H9 (cell line): Measurements from ENCODE around the gene AFF1. TPM values are rescaled to one million over a fixed set of nuclear protein-coding genes. Genes with fewer than 3 reads are reported as not detected.
A peak's percentile ranks its signal among the peaks of the same experiment; 100 is the strongest.

Experiments
- DNase-seq: peaks from one replicate; pipeline ENCODE4 v3.0.0-alpha.2; 2017
- H2AFZ ChIP-seq: one replicate; pipeline ENCODE4 v1.6.1; 2013; ENCODE audit warnings: mild to moderate bottlenecking, low read length, control low read depth, moderate library complexity
- H2AK5ac ChIP-seq: 2 replicates; pipeline ENCODE4 v1.6.1; 2013; ENCODE audit warnings: low read length, control low read depth, mixed read lengths; ENCODE audit not compliant: insufficient read length
- H2BK120ac ChIP-seq: one replicate; pipeline ENCODE4 v1.6.1; 2013; ENCODE audit warnings: low read depth, mild to moderate bottlenecking, low read length, control low read depth, inconsistent platforms; ENCODE audit not compliant: poor library complexity, severe bottlenecking
- H2BK12ac ChIP-seq: 2 replicates; pipeline ENCODE4 v1.6.1; 2013; ENCODE audit warnings: low read length, control low read depth, mixed read lengths, low read depth; ENCODE audit not compliant: insufficient read length
- H2BK15ac ChIP-seq: 2 replicates; pipeline ENCODE4 v1.6.1; 2013; ENCODE audit warnings: low read depth, low read length, control low read depth
- H2BK20ac ChIP-seq: one replicate; pipeline ENCODE4 v1.6.1; 2013; ENCODE audit warnings: low read depth, mild to moderate bottlenecking, low read length, control low read depth, inconsistent platforms; ENCODE audit not compliant: poor library complexity, severe bottlenecking
- H2BK5ac ChIP-seq: 2 replicates; pipeline ENCODE4 v1.6.1; 2013; ENCODE audit warnings: low read length, control low read depth, mixed read lengths; ENCODE audit not compliant: insufficient read length
- H3K14ac ChIP-seq: 2 replicates; pipeline ENCODE4 v1.6.1; 2013; ENCODE audit warnings: low read length, control low read depth; ENCODE audit not compliant: insufficient read depth
- H3K18ac ChIP-seq: 2 replicates; pipeline ENCODE4 v1.6.1; 2013; ENCODE audit warnings: low read depth, mild to moderate bottlenecking, mixed read lengths, low read length, control low read depth; ENCODE audit not compliant: insufficient read length
- H3K23ac ChIP-seq: 2 replicates; pipeline ENCODE4 v1.6.1; 2013; ENCODE audit warnings: low read length, control low read depth, mixed read lengths, low read depth; ENCODE audit not compliant: insufficient read length
- H3K23me2 ChIP-seq: 2 replicates; pipeline ENCODE4 v1.6.1; 2013; ENCODE audit warnings: low read depth, mild to moderate bottlenecking, mixed read lengths, low read length, control low read depth; ENCODE audit not compliant: insufficient read length, poor library complexity, severe bottlenecking
- H3K27ac ChIP-seq: 2 replicates; pipeline ENCODE4 v1.5.1; 2013; ENCODE audit warnings: low read length, control low read depth, mixed read lengths, low read depth; ENCODE audit not compliant: insufficient read length
- H3K27me3 ChIP-seq: 2 replicates; pipeline ENCODE4 v1.6.1; 2013; ENCODE audit warnings: low read length, control low read depth, inconsistent platforms; ENCODE audit not compliant: insufficient read depth
- H3K4ac ChIP-seq: 2 replicates; pipeline ENCODE4 v1.6.1; 2013; ENCODE audit warnings: low read depth, mild to moderate bottlenecking, control low read depth, inconsistent platforms, low read length, moderate library complexity
- H3K4me1 ChIP-seq: 2 replicates; pipeline ENCODE4 v1.6.1; 2013; ENCODE audit warnings: low read length, control low read depth, inconsistent platforms; ENCODE audit not compliant: insufficient read depth
- H3K4me2 ChIP-seq: 2 replicates; pipeline ENCODE4 v1.6.1; 2013; ENCODE audit warnings: low read length, control low read depth, mixed read lengths; ENCODE audit not compliant: insufficient read length, insufficient read depth
- H3K56ac ChIP-seq: 2 replicates; pipeline ENCODE4 v1.6.1; 2013; ENCODE audit warnings: low read depth, mild to moderate bottlenecking, mixed read lengths, low read length, control low read depth; ENCODE audit not compliant: insufficient read length
- H3K79me1 ChIP-seq: 2 replicates; pipeline ENCODE4 v1.6.1; 2013; ENCODE audit warnings: low read depth, mild to moderate bottlenecking, moderate library complexity, low read length, control low read depth, inconsistent platforms; ENCODE audit not compliant: insufficient read depth, poor library complexity, severe bottlenecking
- H3K79me2 ChIP-seq: 2 replicates; pipeline ENCODE4 v1.6.1; 2013; ENCODE audit warnings: low read length, control low read depth, inconsistent platforms; ENCODE audit not compliant: insufficient read depth
- H3K9ac ChIP-seq: 2 replicates; pipeline ENCODE4 v1.6.1; 2013; ENCODE audit warnings: low read length, control low read depth, mixed read lengths; ENCODE audit not compliant: insufficient read length; ENCODE audit errors: extremely low read depth
- H3K9me3 ChIP-seq: one replicate; pipeline ENCODE4 v1.6.1; 2013; ENCODE audit warnings: low read depth, low read length, inconsistent platforms; ENCODE audit not compliant: control insufficient read depth
- H3T11ph ChIP-seq: one replicate; pipeline ENCODE4 v1.6.1; 2013; ENCODE audit warnings: mild to moderate bottlenecking, low read length, control low read depth, inconsistent platforms
- H4K20me1 ChIP-seq: one replicate; pipeline ENCODE4 v1.6.1; 2013; ENCODE audit not compliant: control insufficient read depth, insufficient read length, insufficient read depth
- H4K5ac ChIP-seq: 2 replicates; pipeline ENCODE4 v1.6.1; 2013; ENCODE audit warnings: low read depth, mild to moderate bottlenecking, mixed read lengths, low read length, control low read depth; ENCODE audit not compliant: insufficient read length
- H4K8ac ChIP-seq: replicated peaks from 2 replicates; pipeline ENCODE4 v1.6.1; 2013; ENCODE audit warnings: low read length, control low read depth, mixed read lengths, low read depth; ENCODE audit not compliant: insufficient read length
- H4K91ac ChIP-seq: 2 replicates; pipeline ENCODE4 v1.6.1; 2013; ENCODE audit warnings: low read depth, mild to moderate bottlenecking, moderate library complexity, mixed read lengths, low read length, control low read depth; ENCODE audit not compliant: insufficient read length
- H3K27ac Mint-ChIP-seq, 3 experiments: 2 replicates in 2 of 3; 3 replicates in 1 of 3; pipeline ENCODE4 v1.8.0; 2020 to 2021; ENCODE audit warnings: mixed read lengths in 3 of 3, mild to moderate bottlenecking in 1 of 3, moderate library complexity in 1 of 3
- H3K27me3 Mint-ChIP-seq: 2 replicates; pipeline ENCODE4 v1.8.0; 2021; ENCODE audit warnings: low read depth, mild to moderate bottlenecking, moderate library complexity, mixed read lengths
- H3K36me3 Mint-ChIP-seq, 3 experiments: 2 replicates in 2 of 3; 3 replicates in 1 of 3; pipeline ENCODE4 v1.8.0; 2020 to 2021; ENCODE audit warnings: low read depth in 3 of 3, mixed read lengths in 3 of 3; ENCODE audit not compliant: insufficient read depth in 1 of 3
- H3K4me1 Mint-ChIP-seq, 2 experiments: 2 replicates each; pipeline ENCODE4 v1.8.0; 2020; ENCODE audit warnings: mixed read lengths in 2 of 2
- H3K4me3 Mint-ChIP-seq, 2 experiments: 2 replicates in 1 of 2; 3 replicates in 1 of 2; pipeline ENCODE4 v1.8.0; 2020 to 2021; ENCODE audit warnings: mild to moderate bottlenecking in 2 of 2, mixed read lengths in 2 of 2, moderate library complexity in 1 of 2
- H3K9me3 Mint-ChIP-seq, 2 experiments: 2 replicates in 1 of 2; 3 replicates in 1 of 2; pipeline ENCODE4 v1.8.0; 2020; ENCODE audit warnings: mild to moderate bottlenecking in 2 of 2, mixed read lengths in 2 of 2, moderate library complexity in 1 of 2
- WGBS: extraction: QIAGEN DNeasy Blood & Tissue Kit; methylation state at CpG from one replicate; pipeline ENCODE4 v1.1.7; 2013; ENCODE audit warnings: missing lambda C conversion rate, low lambda C conversion rate, mixed read lengths; ENCODE audit not compliant: insufficient read length; ENCODE audit errors: extremely low coverage; 5-methylcytosine and 5-hydroxymethylcytosine counted together
- total RNA-seq: library from RNA; stranded (reverse); gene quantifications from 2 replicates; pipeline ENCODE4 v1.2.1, GENCODE V29; 2021
- TF ChIP-seq, protein P1 (sequence below): fragments of 200-600 bp; sonication (generic); conservative IDR thresholded peaks from 3 replicates; pipeline ENCODE4 v1.8.0; 2021; ENCODE audit warnings: antibody characterized with exemption, mild to moderate bottlenecking

Gene AFF1
- total RNA-seq, 1 experiment from 2014 or later: 74.5 TPM

DNA sequence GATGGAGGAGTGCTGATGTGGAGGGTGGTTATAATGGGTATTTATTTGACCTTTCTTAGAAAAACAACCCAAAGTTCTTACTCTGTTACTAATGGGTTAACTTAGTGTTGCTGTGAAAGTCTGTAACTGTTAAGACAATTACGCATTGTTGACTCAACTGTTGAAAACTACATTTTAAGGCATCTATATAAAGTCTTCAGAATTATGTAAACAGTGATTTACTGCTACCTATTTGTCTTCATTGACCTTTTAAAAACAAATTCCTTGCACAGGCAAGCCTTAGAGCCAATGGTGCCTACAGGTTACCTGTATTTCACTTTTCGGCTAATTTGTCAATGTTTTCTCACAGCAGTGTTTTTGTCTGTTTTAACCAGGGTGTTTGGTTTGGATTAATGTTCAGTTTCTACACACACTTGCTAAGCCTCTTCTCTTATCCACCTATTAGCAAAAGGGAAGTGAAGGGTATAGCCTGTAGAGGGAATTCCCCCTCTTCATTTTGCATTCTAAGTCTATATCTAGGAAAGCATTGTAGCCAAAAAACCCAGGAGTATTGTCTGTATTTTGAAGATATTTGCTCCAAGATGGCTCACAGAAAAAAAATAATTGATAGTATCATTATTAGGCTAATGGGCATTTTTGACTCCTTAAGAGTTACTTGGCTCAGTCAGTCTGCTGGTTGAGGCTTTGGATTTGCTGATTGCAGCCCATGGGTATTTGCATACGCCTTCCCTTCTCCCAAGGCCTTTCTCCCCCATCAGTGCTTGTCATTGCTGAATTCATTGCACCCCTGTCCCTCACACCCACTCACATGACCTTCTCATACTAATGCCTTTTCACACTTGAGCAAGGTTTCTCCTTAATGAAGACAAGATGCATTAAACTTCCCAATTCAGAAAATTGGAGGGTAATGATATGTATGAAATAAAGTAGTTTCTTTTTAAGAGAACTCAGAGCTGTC lies 30.5 kb downstream of the AFF1 start:
- TF ChIP-seq, protein P1, sequence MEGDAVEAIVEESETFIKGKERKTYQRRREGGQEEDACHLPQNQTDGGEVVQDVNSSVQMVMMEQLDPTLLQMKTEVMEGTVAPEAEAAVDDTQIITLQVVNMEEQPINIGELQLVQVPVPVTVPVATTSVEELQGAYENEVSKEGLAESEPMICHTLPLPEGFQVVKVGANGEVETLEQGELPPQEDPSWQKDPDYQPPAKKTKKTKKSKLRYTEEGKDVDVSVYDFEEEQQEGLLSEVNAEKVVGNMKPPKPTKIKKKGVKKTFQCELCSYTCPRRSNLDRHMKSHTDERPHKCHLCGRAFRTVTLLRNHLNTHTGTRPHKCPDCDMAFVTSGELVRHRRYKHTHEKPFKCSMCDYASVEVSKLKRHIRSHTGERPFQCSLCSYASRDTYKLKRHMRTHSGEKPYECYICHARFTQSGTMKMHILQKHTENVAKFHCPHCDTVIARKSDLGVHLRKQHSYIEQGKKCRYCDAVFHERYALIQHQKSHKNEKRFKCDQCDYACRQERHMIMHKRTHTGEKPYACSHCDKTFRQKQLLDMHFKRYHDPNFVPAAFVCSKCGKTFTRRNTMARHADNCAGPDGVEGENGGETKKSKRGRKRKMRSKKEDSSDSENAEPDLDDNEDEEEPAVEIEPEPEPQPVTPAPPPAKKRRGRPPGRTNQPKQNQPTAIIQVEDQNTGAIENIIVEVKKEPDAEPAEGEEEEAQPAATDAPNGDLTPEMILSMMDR: no peak
- H2AFZ ChIP-seq: no peak overlapping the region
- H2BK20ac ChIP-seq: peak overlapping the region; percentile 60
- H2BK120ac ChIP-seq: no peak overlapping the region
- H3K56ac ChIP-seq: no peak overlapping the region
- H2BK12ac ChIP-seq: peak overlapping the region; percentile 58
- no peak overlapping the region for H3K27ac ChIP-seq
- H3T11ph ChIP-seq: no peak overlapping the region
- H3K9me3 Mint-ChIP-seq: no peaks in the 10 kb centered on the region
- no peaks in the 10 kb centered on the region for H3K23me2 ChIP-seq
- H3K27ac Mint-ChIP-seq: peak overlapping the region; percentile 62 to 91 (median 63); a peak in 5 of 7 replicates
- H4K5ac ChIP-seq: no peak overlapping the region
- no peak overlapping the region for H3K18ac ChIP-seq
- no peaks in the 10 kb centered on the region for H3K27me3 ChIP-seq
- peaks cover 28 to 33% of the 10 kb centered on the region in 2 experiments for H3K4me1 Mint-ChIP-seq
- WGBS: no CpG with 5 or more reads among the region's 3 CpGs
- H3K23ac ChIP-seq: no peak overlapping the region
- peak overlapping the region in 1 of 2 experiments; percentile 18; a peak in 1 of 5 replicates for H3K4me3 Mint-ChIP-seq
- no peak overlapping the region for H2AK5ac ChIP-seq
- peaks cover 34% of the 10 kb centered on the region for H3K4me1 ChIP-seq
- H4K91ac ChIP-seq: no peak overlapping the region
- H3K9me3 ChIP-seq: no peaks in the 10 kb centered on the region
- peaks cover 2% of the 10 kb centered on the region for H3K79me1 ChIP-seq
- no peak overlapping the region for H3K9ac ChIP-seq
- no peak overlapping the region for H2BK5ac ChIP-seq
- no peaks in the 10 kb centered on the region for H4K20me1 ChIP-seq
- no peak overlapping the region for H4K8ac ChIP-seq
- H3K4ac ChIP-seq: no peak overlapping the region
- no peak overlapping the region for H3K14ac ChIP-seq
- no peak overlapping the region for H3K4me2 ChIP-seq
- no peak for DNase-seq
- no peak overlapping the region for H2BK15ac ChIP-seq
- H3K79me2 ChIP-seq: peaks cover 13% of the 10 kb centered on the region; the same call in 1 of the 2 replicates
- H3K36me3 Mint-ChIP-seq: no peaks in the 10 kb centered on the region; a peak in 2 of 7 replicates
- H3K27me3 Mint-ChIP-seq: no peaks in the 10 kb centered on the region
